HS-5 (cell line): ENCODE data around the gene RNF113A.
"Not testable (repeated sequence)": the region's sequence is repeated elsewhere in the genome, so short reads cannot be mapped to it uniquely, and the experiment has no call there.

ENCODE experiments used
- DNase-seq: peaks from one replicate; pipeline ENCODE4 v3.0.0-alpha.2; 2012; ENCODE audit warnings: low read depth

RNF113A gene

GRCh38 chrX:119833905-119834304 is 37.6 kb downstream of the RNF113A start:
- DNase-seq: no peak

DNA sequence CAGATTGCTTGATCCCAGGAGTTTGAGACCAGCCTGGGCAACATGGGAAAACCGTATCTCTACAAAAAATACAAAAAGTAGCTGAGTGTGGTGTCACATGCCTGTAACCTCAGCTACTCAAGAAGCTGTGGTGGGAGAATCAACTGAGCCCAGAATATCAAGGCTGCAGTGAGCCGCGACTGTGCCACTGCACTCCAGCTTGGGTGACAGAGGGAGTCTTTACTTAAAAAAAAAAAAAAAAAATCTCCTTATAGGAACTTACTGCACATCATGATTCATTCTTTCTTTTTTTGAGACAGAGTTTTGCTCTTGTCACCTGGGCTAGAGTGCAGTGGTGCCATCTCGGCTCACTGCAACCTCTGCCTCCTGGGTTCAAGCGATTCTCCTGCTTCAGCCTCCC is 43.1 kb downstream of the RNF113A start:
- DNase-seq: no peak

- DNase-seq: peak; percentile 11
Measured at GRCh38 chrX:119826399-119826959, 45.1 kb downstream of the RNF113A start.

- not testable (repeated sequence) for DNase-seq
Measured at GRCh38 chrX:119824221-119824620, 47.3 kb downstream of the RNF113A start.

DNA sequence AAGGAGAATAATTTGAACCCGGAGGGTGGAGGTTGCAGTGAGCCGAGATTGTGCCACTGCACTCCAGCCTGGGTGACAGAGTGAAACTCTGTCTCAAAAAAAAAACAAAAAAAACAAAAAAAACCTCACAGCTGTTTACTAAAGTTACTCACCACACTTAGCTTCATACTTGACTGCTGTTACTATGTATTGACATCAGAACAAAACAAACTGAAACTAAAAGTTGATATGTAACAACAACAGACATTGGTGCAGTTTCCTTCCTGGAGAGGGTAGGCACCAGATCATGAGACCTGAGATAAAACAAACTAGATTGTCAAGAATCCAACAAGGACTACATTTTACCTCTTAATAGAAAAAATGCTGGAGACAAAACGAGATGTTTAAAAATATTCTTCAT is 49.8 kb downstream of the RNF113A start:
- not testable (repeated sequence) for DNase-seq
